Suprapubic skin (tissue), 4 donors: ENCODE data around the gene ZNF281.

Experiments
- EP300 ChIP-seq: sonication (generic); formaldehyde crosslinking; IDR thresholded peaks from one replicate; pipeline ENCODE4 v1.6.1; 2017; ENCODE audit warnings: antibody characterized with exemption
- POLR2A ChIP-seq, 2 donors: fragments of 450-650 bp; IDR thresholded peaks; one replicate each; pipeline ENCODE4 v1.6.1; 2017; ENCODE audit warnings: antibody characterized with exemption in 2 of 2, mild to moderate bottlenecking in 2 of 2, moderate library complexity in 2 of 2
- POLR2AphosphoS5 ChIP-seq, 3 donors: sonication (generic); formaldehyde crosslinking; IDR thresholded peaks; one replicate each; pipeline ENCODE4 v1.6.1; 2017; ENCODE audit warnings: antibody characterized with exemption in 3 of 3

GRCh38 chr1:200381256-200381984 lies 28.4 kb downstream of the ZNF281 start:
- TF ChIP-seq POLR2A (IDR thresholded peaks at IDR 0.05), result no peak
- TF ChIP-seq EP300, result no peak
- no peak for TF ChIP-seq POLR2AphosphoS5 (IDR thresholded peaks at IDR 0.05)
